ENCODE results near the gene AMT.

DNA sequence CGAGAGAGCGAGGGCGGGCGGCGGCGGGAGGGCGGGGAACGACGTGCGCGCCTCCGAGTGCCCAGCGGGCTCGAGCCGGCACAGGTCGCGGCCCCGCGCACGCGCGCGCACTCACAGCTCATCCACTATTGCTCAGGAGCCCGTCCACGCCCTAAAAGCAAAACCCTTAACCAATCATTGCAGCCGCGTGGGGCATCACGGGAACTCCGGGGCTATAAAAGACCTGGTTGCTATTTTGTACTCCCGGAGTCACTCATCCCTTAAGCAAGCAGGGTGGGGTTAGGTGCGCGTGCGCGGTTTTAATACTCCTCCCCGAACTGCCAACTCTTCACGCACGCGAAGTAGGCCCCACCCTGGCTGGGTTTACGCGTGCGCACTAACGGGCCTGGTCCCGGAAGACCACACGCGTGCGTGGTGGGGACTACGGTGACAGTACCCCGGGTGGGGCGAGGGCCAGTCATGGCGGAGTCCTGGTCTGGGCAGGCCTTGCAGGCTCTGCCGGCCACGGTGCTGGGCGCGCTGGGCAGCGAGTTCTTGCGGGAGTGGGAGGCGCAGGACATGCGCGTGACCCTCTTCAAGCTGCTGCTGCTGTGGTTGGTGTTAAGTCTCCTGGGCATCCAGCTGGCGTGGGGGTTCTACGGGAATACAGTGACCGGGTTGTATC is 10.2 kb downstream of the AMT start, which contains the start of the genes RHOA and TCTA:
- TF ChIP-seq, protein P1, sequence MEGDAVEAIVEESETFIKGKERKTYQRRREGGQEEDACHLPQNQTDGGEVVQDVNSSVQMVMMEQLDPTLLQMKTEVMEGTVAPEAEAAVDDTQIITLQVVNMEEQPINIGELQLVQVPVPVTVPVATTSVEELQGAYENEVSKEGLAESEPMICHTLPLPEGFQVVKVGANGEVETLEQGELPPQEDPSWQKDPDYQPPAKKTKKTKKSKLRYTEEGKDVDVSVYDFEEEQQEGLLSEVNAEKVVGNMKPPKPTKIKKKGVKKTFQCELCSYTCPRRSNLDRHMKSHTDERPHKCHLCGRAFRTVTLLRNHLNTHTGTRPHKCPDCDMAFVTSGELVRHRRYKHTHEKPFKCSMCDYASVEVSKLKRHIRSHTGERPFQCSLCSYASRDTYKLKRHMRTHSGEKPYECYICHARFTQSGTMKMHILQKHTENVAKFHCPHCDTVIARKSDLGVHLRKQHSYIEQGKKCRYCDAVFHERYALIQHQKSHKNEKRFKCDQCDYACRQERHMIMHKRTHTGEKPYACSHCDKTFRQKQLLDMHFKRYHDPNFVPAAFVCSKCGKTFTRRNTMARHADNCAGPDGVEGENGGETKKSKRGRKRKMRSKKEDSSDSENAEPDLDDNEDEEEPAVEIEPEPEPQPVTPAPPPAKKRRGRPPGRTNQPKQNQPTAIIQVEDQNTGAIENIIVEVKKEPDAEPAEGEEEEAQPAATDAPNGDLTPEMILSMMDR (IDR thresholded peaks at IDR 0.05; ENCODE audit: poor library complexity) = no peak
- TF ChIP-seq EZH2 (IDR thresholded peaks at IDR 0.05; ENCODE audit: borderline replicate concordance) = no peak

All from hepatocyte (in vitro differentiated cells).